ENCODE results near the gene FAM78B.

DNA sequence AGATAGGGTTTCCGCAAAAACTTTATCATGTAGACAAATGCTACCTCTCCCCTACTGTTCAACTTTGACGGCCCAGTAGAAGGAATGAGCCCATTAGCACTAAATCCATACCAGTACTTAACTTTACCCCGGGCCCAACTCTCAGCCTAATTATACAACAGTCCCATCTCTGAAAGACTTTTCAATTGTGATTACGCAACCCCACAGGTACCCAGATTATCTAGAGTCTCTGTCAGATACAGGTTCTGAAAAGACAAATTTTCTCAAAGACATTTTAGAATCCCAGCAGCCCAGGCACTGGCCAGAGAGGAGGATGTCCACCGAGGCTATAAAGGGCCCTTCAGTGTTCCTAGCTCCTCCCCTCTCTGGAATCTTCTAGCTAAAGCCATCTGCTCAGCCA, 15.0 kb downstream of the FAM78B start:
- TF ChIP-seq CHD2 (IDR thresholded peaks at IDR 0.05; ENCODE audit: low read length): no peak
- no peak for TF ChIP-seq SP2 (IDR thresholded peaks at IDR 0.05; ENCODE audit: low read length)
- TF ChIP-seq, protein P1, sequence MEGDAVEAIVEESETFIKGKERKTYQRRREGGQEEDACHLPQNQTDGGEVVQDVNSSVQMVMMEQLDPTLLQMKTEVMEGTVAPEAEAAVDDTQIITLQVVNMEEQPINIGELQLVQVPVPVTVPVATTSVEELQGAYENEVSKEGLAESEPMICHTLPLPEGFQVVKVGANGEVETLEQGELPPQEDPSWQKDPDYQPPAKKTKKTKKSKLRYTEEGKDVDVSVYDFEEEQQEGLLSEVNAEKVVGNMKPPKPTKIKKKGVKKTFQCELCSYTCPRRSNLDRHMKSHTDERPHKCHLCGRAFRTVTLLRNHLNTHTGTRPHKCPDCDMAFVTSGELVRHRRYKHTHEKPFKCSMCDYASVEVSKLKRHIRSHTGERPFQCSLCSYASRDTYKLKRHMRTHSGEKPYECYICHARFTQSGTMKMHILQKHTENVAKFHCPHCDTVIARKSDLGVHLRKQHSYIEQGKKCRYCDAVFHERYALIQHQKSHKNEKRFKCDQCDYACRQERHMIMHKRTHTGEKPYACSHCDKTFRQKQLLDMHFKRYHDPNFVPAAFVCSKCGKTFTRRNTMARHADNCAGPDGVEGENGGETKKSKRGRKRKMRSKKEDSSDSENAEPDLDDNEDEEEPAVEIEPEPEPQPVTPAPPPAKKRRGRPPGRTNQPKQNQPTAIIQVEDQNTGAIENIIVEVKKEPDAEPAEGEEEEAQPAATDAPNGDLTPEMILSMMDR (IDR thresholded peaks at IDR 0.05; ENCODE audit: control extremely low read depth in 1 of 3, insufficient read depth in 1 of 3, low read depth in 1 of 3, low read length in 3 of 3): no peak
- no peak for TF ChIP-seq PHF8 (conservative IDR thresholded peaks at IDR 0.05; ENCODE audit: low read depth, low read length)
- no peak for TF ChIP-seq SAP30 (IDR thresholded peaks at IDR 0.05; ENCODE audit: insufficient read depth, insufficient replicate concordance, low read length)
- no peak for TF ChIP-seq POLR2A (IDR thresholded peaks at IDR 0.05; ENCODE audit: control extremely low read depth in 1 of 2, low read depth in 2 of 2, low read length in 2 of 2)
- peak; percentile 78; the same call in 1 of the 2 replicates for TF ChIP-seq CEBPB (IDR thresholded peaks at IDR 0.05; ENCODE audit: low read depth, low read length)
- no peak for TF ChIP-seq RXRA (IDR thresholded peaks at IDR 0.05; ENCODE audit: insufficient read depth, low read depth, low read length)
- no peak for TF ChIP-seq EZH2 (IDR thresholded peaks at IDR 0.05; ENCODE audit: low read depth, low read length, severe bottlenecking)
- no peak for TF ChIP-seq POLR2AphosphoS5 (IDR thresholded peaks at IDR 0.05; ENCODE audit: low read depth, low read length)
- TF ChIP-seq TAF1 (IDR thresholded peaks at IDR 0.05; ENCODE audit: low read depth, low read length): no peak
- no peak for TF ChIP-seq TCF12 (IDR thresholded peaks at IDR 0.05; ENCODE audit: low read depth, low read length)
- no peak for TF ChIP-seq GABPA (IDR thresholded peaks at IDR 0.05; ENCODE audit: borderline replicate concordance, insufficient read depth, low read length)
- TF ChIP-seq CREB1 (IDR thresholded peaks at IDR 0.05): no peak
